Chondrocyte (in vitro differentiated cells): Measurements from ENCODE around the gene APP. TPM values are rescaled to one million over a fixed set of nuclear protein-coding genes. Genes with fewer than 3 reads are reported as not detected.

Experiments used
- DNase-seq: peaks from one replicate; pipeline ENCODE4 v3.0.0; 2021; ENCODE audit warnings: mixed read lengths, low spot score
- H3K27ac Mint-ChIP-seq: one replicate; pipeline ENCODE4 v1.8.0; 2021; ENCODE audit warnings: mild to moderate bottlenecking, moderate library complexity, mixed read lengths; ENCODE audit not compliant: unreplicated experiment
- H3K27me3 Mint-ChIP-seq: 2 replicates; pipeline ENCODE4 v1.8.0; 2021; ENCODE audit warnings: low read depth, mixed read lengths
- H3K36me3 Mint-ChIP-seq: 2 replicates; pipeline ENCODE4 v1.8.0; 2021; ENCODE audit warnings: low read depth, mixed read lengths
- H3K4me1 Mint-ChIP-seq: 2 replicates; pipeline ENCODE4 v1.8.0; 2021; ENCODE audit warnings: low read depth, mild to moderate bottlenecking, mixed read lengths
- H3K4me3 Mint-ChIP-seq: one replicate; pipeline ENCODE4 v1.8.0; 2021; ENCODE audit warnings: mild to moderate bottlenecking, moderate library complexity, mixed read lengths; ENCODE audit not compliant: unreplicated experiment
- H3K9me3 Mint-ChIP-seq: 2 replicates; pipeline ENCODE4 v1.8.0; 2021; ENCODE audit warnings: low read depth, mixed read lengths
- total RNA-seq: library from RNA; stranded (reverse); gene quantifications from 3 replicates; pipeline ENCODE4 v1.2.1, GENCODE V29; 2021
- TF ChIP-seq, protein P1 (sequence below): fragments of 200-600 bp; sonication (generic); IDR thresholded peaks from 2 replicates; pipeline ENCODE4 v1.5.0; 2021; ENCODE audit warnings: antibody characterized with exemption, mild to moderate bottlenecking, moderate library complexity

The APP gene
- total RNA-seq, 1 donor from 2014 or later: 442 TPM

DNA sequence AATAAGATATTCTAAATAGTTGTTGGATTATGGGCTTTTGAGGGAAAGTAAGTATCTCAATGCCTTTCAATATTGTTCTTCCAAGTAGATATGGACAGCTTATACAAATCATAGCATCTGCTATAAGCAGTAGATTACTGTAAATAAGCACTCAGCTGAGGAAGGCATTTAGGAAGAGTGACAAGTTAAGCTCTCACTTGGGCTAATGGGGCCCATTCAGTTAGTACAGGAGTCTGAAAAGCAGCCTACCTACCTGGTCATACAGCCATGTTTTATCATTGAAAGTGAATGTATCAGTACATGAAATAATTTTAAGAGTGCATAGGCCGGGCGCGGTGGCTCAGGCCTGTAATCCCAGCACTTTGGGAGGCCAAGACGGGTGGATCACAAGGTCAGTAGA, 73.1 kb downstream of the APP start:
- H3K27ac Mint-ChIP-seq: no peak overlapping the region
- TF ChIP-seq, protein P1, sequence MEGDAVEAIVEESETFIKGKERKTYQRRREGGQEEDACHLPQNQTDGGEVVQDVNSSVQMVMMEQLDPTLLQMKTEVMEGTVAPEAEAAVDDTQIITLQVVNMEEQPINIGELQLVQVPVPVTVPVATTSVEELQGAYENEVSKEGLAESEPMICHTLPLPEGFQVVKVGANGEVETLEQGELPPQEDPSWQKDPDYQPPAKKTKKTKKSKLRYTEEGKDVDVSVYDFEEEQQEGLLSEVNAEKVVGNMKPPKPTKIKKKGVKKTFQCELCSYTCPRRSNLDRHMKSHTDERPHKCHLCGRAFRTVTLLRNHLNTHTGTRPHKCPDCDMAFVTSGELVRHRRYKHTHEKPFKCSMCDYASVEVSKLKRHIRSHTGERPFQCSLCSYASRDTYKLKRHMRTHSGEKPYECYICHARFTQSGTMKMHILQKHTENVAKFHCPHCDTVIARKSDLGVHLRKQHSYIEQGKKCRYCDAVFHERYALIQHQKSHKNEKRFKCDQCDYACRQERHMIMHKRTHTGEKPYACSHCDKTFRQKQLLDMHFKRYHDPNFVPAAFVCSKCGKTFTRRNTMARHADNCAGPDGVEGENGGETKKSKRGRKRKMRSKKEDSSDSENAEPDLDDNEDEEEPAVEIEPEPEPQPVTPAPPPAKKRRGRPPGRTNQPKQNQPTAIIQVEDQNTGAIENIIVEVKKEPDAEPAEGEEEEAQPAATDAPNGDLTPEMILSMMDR: no peak
- DNase-seq: no peak
- no peak overlapping the region for H3K4me3 Mint-ChIP-seq
- H3K4me1 Mint-ChIP-seq: peaks cover 34% of the 10 kb centered on the region
- H3K27me3 Mint-ChIP-seq: no peaks in the 10 kb centered on the region
- no peaks in the 10 kb centered on the region for H3K9me3 Mint-ChIP-seq
- H3K36me3 Mint-ChIP-seq: no peaks in the 10 kb centered on the region

GRCh38 chr21:26096494-26097371, 73.8 kb downstream of the APP start:
- TF ChIP-seq, protein P1: no peak
- no peak overlapping the region for H3K27ac Mint-ChIP-seq

DNA sequence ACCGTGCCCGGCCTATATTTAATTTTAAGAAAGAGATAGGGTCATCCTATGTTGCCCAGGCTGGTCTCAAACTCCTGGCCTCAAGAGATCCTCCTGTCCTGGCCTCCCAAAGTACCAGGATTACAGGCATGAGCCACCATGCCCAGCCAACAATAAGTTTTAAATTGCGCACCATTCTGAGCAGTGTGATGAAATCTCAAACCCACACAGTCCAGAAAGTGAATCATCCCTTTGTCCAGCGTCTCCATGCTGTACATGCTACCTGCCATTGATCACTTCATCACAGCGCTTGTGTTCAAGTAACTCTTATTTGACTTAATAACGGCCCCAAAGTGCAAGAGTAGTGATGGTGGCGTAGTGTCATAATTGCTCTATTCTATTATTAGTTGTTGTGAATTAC, 75.4 kb downstream of the APP start:
- Mint-ChIP-seq H3K4me1 (peaks cover 27% of the 10 kb centered on the region), H3K9me3 (no peaks in the 10 kb centered on the region), H3K27ac (no peak overlapping the region), H3K4me3 (no peak overlapping the region), H3K27me3 (no peaks in the 10 kb centered on the region), H3K36me3 (no peaks in the 10 kb centered on the region)
- TF ChIP-seq, protein P1: no peak
- DNase-seq: no peak

More at GRCh38 chr21:26096494-26097371, 73.8 kb downstream of the APP start:
- no peaks in the 10 kb centered on the region for H3K27me3 Mint-ChIP-seq
- H3K4me1 Mint-ChIP-seq: peaks cover 34% of the 10 kb centered on the region
- H3K4me3 Mint-ChIP-seq: no peak overlapping the region
- no peaks in the 10 kb centered on the region for H3K36me3 Mint-ChIP-seq
- H3K9me3 Mint-ChIP-seq: no peaks in the 10 kb centered on the region
- no peak for DNase-seq

DNA sequence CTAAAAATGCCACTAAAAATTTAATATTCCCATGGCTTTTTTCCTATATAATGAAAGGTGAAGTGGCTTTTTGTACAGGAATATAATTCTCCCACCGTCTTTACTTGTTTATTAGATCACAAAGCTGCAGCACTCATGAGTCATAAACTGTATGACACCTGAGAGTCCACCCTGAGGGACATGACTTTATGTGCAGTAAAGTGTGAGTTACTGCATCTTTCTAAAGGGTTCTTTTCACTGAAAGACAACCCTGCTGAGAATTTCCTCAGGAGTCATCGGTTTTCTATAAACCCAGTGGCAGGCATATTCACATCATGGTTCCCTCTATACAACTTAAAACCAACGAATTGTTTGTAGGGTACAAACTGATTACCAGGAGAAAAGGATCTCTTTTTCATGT, 77.4 kb downstream of the APP start:
- Mint-ChIP-seq H3K9me3 (no peaks in the 10 kb centered on the region), H3K27ac (no peak overlapping the region), H3K36me3 (peaks cover 2% of the 10 kb centered on the region), H3K27me3 (no peaks in the 10 kb centered on the region), H3K4me1 (peaks cover 9% of the 10 kb centered on the region), H3K4me3 (no peak overlapping the region)
- no peak for DNase-seq
- TF ChIP-seq, protein P1: no peak

- no peak for DNase-seq
- H3K9me3 Mint-ChIP-seq: no peaks in the 10 kb centered on the region
- H3K4me3 Mint-ChIP-seq: no peak overlapping the region
- peaks cover 14% of the 10 kb centered on the region for H3K4me1 Mint-ChIP-seq
- H3K36me3 Mint-ChIP-seq: peaks cover 2% of the 10 kb centered on the region
- H3K27me3 Mint-ChIP-seq: no peaks in the 10 kb centered on the region
- H3K27ac Mint-ChIP-seq: no peak overlapping the region
- TF ChIP-seq, protein P1: peak; percentile 34
Measured at GRCh38 chr21:26091480-26092018, 79.0 kb downstream of the APP start.
